CD4-positive, alpha-beta T cell treated with Interferon alpha-2 for 1 hour (primary cell): Measurements from ENCODE around the gene PLA2G1B.
"Not testable (repeated sequence)": the region's sequence is repeated elsewhere in the genome, so short reads cannot be mapped to it uniquely, and the experiment has no call there.

ENCODE experiments used
- DNase-seq, 2 donors: peaks; one replicate each; pipeline ENCODE4 v3.0.0-alpha.2; 2020 to 2022

The PLA2G1B gene

DNA sequence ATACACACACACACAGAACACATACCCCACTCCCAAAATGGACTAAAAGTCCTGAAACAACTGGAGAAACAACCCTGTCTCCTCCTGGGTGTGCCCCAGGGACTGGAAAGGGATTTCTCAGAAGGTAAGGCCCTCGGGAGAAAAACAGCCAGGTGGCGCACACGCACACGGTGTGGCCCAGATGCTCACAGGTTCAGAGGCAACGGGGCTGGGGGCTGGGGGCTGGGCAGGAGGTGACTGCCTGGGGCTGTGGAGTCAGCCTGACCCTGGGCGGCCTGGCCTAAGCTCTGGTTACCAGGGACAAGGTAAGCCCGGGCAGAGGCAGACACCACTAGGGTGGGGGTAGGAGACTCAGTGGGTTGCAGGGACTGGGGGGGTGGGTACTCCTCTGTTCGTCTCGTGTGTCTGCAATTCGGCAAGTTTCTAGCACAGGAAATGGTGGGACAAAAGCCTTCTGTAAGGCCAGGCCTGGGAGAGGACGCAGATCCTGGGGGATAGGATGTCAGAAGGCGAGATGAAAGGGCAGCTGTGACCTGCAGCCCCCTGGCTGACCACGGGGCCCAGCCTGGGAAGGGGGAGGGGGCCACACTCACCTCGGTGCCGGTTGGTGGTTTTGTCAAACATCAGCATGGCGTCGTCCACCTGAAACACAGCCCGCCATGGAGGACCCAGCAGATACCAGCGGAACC is 31.0 kb upstream of the PLA2G1B start:
- no peak for DNase-seq

DNA sequence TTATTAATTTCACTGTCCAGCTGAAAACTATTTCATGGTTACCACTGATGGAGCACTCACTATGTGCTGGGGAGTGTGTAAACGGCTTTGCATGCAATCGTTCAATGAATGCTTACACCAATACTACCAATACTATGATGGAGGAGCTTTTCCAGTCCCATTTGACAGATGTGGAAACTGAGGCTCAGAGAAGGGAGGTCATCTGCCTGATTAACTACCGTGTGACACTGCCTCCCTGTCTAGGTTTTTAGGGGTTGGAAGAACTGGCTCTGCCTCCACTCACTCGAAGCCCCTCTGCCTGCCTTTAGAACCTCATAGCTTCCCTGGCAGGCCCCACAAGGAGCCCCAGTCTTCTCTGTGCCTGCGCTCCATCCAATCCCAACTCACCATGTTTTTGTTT is 29.5 kb upstream of the PLA2G1B start:
- no peak for DNase-seq

DNA sequence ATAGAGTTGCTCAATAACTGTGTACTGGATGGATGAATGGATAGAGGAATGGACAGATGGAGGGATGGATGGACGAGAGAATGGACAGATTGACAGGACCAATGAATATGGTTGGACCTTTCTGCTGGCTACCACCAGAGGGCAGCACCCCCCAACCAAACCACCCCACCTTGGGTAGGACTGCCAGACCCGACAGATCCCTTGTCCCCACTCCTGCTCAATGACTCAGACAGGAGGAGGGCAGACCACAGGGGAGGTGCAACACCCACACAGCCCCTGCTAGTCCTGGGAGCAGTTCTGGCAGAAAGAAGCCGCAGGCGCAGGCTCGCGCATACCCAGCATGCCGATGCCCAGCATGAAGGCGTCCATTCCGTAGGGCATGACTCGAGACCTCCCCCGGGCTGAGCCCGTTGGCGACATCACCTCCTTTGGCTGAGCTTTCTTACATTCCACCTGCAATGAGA is 29.0 kb upstream of the PLA2G1B start:
- peak; percentile 65 to 73 for DNase-seq

DNA sequence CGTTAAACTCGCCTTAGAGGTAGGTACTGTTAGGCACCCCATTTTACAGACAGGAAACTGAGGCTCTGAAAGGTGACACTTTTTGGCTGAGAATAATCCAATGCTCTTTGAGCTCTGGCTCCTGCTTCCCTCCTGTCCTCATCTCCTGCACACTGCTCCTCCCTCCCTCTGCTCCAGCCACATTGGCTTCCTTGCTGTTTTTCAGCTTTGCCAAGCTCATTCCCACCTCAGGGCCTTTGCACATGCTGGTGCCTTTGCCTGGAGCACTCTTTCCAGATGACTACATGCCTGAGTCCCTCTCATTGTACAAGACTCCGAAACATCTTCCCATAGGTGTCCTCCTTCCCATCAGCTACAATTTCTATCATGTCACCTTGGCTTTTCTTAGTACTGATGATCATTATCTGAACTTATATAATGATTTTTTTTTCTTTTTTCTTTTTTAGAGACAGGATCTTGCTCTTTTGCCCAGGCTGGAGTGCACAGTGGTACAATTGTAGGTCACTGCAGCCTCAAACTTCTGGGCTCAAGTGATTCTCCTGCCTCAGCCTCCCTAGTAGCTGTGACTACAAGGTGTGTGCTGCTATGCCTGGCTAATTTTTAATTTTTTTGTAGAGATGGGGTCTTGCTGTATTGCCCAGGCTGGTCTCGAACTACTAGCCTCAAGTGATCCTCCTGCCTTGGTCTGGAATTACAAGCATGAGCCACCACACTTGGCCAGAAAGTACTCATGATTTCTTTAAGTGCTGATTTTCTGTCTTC is 26.2 kb upstream of the PLA2G1B start:
- DNase-seq, result no peak

DNA sequence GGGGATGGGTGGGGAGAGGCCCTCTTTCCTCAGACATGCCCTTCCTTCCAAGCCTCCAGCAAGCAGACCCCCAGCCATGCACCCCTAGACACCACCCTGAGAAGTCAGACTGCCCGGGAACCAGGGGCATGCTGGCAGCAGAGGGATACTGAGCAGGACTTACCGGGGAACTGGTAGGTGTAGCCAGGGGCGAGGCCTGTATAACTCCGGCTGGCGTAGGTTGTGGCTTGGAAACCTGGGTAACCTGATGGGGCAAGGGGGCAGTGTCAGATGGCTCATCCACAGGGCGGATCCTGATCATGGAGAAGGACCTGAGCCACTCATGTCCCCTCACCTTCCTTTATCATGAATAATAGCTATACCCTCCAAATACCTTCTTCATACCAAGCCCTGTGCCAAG is 25.6 kb upstream of the PLA2G1B start:
- no peak for DNase-seq

DNA sequence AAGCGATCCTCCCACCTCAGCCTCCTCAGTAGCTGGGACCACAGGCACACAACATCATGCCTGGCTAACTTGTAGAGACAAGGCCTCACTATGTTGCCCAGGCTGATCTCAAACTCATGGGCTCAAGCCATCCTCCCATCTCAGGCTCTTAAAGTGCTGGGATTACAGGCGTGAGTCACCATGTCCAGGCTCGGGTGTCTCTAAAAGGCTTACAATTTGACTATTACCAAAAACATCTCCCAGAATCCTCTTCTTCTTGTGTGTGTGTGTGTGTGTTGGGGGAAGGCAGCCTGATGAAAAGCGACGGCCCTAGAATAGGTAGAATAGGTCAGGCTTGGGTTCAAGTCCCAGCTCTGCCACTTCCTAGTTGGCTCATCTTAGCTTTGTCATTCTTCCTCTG is 24.5 kb upstream of the PLA2G1B start:
- no peak for DNase-seq

DNA sequence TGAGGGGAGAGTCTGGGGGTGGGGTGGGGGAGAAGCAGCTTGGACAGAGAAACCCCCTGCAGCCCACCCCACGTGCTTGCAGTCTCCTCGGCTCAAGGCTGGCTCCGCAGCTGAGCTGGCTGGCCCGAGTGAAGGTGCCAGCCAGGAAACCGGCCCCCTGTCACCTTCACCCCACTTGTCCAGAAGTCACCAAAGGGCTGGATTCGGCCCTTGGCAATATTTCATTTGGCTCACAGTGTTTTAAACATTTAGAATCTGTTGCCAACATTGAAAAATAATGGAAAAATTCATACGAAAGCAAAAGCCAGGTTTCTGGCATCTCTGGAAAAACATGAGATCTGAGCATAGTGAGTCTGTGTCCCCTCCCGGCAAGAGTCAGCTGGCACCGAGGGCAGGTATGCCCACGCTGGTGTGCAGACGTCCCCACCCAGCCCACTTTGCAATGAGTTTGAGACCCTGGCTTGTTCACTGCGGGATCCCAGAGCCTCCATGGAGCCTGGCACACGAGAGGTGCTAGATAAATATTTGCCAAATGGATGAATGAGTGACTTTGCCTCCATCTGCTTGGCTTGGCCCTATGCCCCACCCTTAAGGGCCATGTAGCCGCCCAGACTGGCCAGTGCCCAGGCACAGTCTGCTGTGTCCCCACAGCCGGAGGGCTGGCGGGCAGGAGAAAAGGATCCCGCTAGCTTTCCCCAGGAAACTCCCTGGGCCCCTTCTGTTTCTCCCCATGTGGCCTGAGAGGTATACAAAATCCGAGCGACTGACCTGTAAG is 23.2 kb upstream of the PLA2G1B start:
- DNase-seq, result no peak

DNA sequence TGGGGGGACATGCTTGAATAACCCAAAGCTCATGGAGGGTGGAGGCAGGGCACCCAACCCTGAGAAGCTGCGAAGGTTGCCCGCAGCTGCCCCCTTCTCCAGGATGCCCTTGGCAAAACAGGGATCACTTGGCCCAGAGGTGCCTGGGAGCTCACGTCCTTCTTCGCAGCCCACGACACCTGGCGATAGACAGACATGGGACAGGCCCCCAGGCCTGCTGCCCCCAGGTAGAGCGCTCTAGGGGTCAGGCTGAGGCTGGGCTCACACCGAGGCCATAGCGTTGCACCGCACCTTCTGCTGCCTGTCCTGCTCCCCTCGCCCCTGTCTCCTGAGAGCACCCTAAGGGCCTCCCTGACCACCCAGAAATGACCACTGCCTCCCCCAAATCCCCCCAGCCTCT is 20.2 kb upstream of the PLA2G1B start:
- DNase-seq, result no peak

DNA sequence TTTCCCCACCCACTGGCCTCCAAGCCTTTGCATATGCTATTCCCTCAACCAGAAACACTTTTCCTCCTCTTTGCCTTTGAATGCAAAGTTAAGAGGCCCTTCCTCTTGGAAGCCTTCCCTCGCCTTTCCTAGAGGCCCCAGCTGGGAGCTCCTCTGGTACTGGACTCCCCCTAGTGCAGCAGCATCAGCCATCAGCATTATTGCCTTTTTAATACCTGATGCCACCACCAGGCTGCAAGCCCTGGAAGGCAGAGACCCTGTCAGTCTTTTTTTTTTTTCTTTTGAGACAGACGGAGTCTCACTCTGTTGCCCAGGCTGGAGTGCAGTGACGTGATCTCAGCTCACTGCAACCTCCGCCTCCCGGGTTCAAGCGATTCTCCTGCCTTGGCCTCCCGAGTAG is 19.1 kb upstream of the PLA2G1B start:
- no peak for DNase-seq

DNA sequence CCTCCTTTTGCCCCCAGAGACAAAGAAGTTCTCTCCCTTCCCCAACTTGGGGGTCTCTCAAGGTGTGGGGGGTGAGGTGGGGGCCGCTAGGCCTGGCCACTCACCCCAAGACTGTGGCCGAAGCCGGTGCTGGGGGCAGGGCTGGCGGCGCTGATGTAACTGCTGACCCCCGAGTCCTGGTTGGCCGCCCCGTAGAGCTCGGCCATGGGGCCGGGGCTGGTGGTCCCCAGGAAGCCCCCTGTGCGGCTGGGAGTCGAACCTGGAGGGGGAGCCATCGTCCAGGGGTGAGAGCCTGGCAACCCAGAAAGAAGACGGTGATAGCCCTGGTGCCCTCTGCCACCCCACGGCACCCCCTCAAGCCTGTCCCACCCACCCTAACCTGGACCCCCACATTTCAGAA is 18.5 kb upstream of the PLA2G1B start:
- DNase-seq, result no peak

DNA sequence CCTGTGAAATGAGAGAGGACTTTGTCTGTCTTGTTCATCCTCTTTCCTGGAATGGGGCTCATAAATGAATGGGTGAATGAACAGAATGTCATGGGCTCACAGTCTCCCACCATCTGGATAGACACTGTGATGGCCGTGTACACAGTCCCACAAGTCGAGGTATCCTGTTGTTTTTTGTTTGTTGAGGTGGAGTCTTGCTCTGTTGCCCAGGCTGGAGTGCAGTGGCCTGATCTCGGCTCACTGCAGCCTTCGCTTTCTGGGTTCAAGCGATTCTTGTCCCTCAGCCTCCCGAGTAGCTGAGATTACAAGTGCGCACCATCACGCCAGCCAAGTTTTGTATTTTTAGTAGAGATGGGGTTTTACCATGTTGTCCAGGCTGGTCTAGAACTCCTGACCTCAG is 16.1 kb upstream of the PLA2G1B start:
- DNase-seq, result no peak

DNA sequence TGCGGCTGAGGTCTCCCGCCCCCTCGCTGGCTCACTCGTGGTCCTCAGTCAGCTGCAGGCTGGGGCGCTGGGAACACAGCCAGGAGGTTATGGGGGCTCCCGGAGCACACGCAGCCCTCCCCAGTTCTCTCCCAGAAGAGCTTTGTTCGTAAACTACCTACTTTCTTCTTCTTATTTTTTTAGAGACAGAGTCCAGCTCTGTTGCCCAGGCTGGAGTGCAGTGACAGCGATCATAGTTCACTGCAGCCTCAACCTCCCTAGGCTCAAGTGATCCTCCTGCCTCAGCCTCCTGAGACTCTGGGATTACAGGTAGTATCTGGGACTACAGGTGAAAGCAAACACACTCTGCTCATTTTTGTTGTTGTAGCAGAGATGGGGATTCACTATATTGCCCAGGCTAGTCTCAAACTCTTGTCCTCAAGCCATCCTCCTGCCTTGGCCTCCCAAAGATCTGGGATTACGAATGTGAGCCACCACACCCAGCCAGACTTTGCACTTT is 15.5 kb upstream of the PLA2G1B start:
- no peak for DNase-seq

DNA sequence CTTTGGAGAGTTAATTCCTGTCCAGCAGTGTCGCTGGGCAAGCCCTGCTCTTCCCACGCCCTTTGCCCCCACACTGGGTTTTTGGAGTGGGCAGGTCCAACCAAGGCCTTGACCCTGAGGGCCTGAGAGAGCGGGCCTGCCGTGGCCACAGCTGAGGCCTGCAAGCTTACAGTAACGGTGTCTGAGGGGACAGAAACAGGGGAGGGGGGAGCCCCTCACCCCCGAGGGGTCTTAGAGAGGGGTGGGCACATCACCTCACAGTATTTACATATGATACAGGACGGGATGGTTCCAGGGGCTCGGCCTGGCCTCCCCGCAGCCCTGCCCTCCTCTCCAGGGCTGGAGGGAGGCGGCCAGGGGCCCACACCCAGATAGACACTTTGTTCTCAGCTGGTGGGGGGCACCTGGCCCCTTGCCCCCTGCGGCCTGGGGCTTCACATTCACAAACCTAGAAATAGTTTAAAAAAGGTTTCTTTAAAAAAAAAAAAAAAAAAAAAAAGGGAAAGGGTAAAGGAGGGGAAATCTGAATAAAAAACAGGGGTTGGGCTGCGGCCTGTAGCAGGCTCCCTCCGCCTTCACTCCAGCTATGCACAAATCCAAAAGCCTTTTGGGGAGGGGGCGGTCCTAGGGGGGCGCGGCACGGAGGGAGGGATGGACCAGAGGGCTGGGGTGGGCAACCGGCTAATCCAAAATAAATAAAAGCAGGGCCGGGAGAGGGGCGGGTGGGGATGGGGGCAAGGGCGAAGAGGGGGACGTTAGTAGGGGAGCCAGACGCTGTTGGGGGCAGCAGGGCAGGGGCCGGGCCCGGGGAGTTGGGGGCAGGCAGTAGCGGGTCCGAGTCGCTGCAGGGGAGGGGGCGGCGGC is 14.8 kb upstream of the PLA2G1B start:
- no peak for DNase-seq

DNA sequence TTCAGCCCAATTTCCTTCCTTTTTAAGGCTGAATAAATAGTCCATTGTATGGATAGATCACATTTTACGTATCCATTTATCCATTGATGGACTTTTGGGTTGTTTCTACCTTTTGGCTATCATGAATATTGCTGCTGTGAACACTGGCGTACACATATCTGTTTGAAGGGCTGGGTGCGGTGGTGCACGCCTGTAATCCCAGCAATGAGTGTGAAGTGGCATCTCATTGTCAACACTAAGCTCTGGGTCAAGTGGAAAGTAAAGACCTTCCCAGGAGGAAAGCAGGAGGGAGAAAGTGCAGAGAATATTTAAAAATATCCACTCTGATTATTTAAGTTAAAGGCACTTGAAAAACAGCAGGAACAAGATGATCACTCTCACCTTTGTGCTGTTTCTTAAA is 11.7 kb upstream of the PLA2G1B start:
- no peak for DNase-seq

DNA sequence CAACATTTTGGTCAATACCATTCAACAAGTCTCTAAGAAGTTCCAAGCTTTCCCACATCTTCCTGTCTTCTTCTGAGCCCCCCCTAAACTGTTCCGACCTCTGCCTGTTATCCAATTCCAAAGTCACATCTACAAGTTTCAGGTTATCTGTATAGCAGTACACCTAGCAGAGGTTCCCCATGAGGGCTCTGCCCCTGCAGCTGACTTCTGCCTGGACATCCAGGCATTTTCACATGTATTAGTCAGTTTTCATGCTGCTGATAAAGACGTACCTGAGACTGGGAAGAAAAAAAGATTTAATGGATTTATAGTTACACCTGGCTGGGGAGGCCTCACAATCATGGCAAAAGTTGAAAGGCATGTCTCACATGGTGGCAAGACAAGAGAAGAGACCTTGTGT is 10.2 kb upstream of the PLA2G1B start:
- no peak for DNase-seq

DNA sequence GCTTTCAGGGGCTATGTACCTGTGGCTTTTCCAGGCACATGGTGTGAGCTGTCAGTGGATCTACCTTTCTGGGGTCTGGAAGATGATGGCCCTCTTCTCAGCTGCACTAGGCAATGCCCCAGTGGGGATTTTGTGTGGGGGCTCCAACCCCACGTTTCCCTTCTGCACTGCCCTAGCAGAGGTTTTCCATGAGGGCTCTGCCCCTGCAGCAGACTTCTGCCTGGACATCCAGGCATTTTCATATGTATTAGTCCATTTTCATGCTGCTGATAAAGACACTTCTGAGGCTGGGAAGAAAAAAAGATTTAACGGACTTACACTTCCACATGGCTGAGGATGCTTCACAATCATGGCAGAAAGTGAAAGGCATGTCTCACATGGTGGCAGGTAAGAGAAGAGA is 8.8 kb upstream of the PLA2G1B start:
- DNase-seq, result not testable (repeated sequence)

DNA sequence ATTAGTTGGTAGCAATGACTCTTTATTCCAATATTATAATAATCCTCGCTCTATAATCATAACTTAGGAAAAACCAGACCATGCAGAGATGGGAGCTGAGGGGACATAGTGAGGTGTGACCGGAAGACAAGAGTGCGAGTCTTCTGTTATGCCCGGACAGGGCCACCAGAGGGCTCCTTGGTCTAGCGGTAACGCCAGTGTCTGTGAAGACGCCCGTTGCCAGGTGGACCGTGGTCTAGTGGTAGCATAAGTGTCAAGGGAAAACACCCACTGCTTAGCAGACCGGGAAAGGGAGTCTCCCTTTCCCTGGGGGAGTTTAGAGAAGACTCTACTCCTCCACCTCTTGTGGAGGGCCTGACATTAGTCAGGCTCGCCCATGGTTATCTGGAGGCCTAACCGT is 7.9 kb upstream of the PLA2G1B start:
- peak; percentile 14 to 35 for DNase-seq

DNA sequence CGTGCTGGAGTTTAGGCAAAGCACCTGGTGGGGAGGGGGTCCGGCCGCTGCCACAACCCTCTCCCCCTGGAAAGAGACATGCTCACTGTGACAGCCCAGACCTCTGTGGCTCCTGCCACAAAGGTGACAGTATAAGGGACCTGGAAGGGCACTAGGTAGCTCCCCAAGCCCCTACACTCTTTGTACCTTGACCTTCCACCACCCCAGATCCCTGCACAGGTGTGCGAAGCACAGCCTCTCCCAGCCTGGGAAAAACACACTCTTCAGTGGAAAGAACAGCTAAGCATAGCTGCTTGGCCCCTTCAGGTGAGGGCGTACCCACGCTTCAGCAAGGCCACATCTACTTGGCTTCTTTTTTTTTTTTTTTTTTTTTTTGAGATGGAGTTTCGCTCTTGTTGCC is 4.9 kb upstream of the PLA2G1B start:
- no peak for DNase-seq

DNA sequence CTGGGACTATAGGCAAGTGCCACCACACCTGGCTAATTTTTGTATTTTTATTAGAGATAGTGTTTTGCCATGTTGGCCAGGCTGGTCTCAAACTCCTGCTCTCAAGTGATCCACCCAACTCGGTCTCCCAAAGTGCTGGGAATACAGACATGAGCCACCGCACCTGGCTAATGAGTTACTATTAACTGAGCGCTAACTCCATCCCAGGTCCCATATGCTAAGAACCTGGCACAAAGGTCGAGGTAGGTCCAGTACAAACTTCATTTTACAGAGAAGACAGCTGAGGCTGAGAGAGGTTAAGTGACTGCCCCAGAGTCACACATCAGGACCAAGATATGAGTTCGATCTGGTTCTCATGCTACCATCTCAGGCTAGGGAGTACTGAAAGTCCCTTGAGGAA is 4.5 kb upstream of the PLA2G1B start:
- no peak for DNase-seq

DNA sequence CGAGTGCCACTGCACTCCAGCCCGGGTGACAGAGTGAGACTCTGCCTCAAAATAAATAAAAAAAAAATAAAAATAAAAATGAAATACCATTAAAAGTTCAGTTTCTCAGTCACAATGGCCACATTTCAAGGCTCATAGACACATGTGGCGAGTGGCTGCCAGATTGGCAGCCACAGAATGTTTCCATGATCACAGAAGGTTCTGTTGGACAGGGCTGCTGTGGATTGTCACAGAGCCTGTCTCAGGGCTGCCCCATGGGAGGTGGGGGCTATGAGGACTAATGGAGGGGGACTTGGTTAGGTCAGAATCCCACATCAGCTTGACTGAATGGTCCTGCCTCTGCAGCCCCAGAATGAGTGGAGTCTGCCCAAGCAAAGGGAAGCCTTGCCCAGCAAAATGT is 3.8 kb upstream of the PLA2G1B start:
- no peak for DNase-seq

DNA sequence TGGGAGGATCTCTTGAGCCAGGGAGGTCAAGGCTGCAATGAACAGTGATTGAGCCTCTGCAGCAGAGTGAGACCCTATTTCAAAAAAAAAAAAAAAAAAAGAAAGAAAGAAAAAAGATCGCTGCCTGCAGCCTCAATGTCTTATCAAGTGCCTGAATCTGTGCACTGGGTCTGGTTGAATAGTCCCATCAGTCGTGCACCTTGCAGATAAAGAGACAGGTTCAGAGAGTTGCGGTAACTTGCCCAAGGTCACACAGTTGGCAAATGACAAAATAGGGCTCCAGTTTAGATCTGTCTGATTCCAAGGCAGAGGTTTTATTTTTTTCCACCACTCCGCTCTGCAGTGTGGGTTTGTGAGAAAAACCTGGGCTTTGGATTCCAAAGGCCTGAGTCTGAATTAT is 649 bp upstream of the PLA2G1B start:
- DNase-seq, result no peak

DNA sequence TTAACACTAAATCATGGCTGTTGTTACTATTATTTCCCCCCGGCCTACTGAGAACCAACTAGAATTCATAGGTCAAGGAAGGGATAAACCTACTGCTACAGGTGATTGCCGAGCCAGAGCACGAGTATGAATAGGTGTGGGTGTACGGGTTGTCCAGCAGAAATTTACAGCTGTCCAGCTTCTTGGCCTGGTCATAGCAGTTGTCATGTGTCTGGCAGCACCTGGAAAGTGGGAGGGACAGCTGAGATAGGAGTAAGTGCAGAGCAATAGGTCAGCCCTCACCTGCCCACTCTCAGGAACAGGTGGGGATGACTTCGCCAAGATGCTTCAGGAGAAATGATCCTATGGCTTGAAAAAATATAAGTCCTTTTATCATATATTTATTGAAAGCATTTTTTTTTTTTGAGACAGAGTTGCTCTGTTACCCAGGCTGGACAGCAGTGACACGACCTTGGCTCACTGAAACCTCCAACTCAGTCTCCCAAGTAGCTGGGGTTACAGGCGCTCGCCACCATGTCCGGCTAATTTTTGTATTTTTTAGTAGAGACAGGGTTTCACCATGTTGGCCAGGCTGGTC is 2.6 kb downstream of the PLA2G1B start:
- DNase-seq, result no peak
